Fibroblast of lung (primary cell): ENCODE data around the gene GTF3C1.

Experiments
- EZH2 ChIP-seq: IDR thresholded peaks from 2 replicates; pipeline ENCODE4 v1.5.1; 2012; ENCODE audit warnings: low read length, control low read depth, mild to moderate bottlenecking; ENCODE audit errors: missing control alignments
- TF ChIP-seq, protein P1 (sequence below), 2 donors: IDR thresholded peaks in 1 of 2; conservative IDR thresholded peaks in 1 of 2; 1 replicate in 1 of 2; 2 replicates in 1 of 2; pipeline ENCODE4 v1.5.1; 2011 to 2012; ENCODE audit warnings: low read length in 2 of 2, control low read depth in 1 of 2, inconsistent platforms in 1 of 2, low read depth in 1 of 2, mild to moderate bottlenecking in 1 of 2

DNA sequence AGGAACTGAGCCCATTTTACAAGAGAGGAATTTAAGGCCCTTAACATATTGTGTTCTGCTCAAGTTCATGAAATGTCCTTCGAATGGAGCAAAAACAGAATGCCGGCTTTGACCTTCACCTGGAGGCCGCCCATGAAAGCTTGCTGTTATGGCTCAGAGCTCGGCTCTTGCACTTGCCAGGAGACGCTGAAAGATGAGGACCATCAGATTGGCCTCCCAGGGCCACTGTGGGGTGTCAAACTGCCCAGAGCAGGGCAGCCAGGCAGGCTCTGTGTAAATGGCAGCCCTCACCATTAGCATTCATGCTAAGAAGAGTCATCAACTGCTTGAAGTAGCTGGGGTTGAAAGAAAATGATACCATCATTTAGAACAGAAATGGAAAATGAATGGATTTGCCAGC is 108.4 kb downstream of the GTF3C1 start:
- TF ChIP-seq, protein P1, sequence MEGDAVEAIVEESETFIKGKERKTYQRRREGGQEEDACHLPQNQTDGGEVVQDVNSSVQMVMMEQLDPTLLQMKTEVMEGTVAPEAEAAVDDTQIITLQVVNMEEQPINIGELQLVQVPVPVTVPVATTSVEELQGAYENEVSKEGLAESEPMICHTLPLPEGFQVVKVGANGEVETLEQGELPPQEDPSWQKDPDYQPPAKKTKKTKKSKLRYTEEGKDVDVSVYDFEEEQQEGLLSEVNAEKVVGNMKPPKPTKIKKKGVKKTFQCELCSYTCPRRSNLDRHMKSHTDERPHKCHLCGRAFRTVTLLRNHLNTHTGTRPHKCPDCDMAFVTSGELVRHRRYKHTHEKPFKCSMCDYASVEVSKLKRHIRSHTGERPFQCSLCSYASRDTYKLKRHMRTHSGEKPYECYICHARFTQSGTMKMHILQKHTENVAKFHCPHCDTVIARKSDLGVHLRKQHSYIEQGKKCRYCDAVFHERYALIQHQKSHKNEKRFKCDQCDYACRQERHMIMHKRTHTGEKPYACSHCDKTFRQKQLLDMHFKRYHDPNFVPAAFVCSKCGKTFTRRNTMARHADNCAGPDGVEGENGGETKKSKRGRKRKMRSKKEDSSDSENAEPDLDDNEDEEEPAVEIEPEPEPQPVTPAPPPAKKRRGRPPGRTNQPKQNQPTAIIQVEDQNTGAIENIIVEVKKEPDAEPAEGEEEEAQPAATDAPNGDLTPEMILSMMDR (conservative IDR thresholded peaks at IDR 0.05 in 1 of 2, IDR thresholded peaks at IDR 0.05 in 1 of 2; ENCODE audit: low read depth in 1 of 2, low read length in 2 of 2): no peak
- no peak for TF ChIP-seq EZH2
